H1 (cell line): Measurements from ENCODE around the gene DTX4. TPM values are rescaled to one million over a fixed set of nuclear protein-coding genes. Genes with fewer than 3 reads are reported as not detected.

Experiments used
- CTCF ChIA-PET: fragments of 300-600 bp; sonication (Branson Sonifier 250); formaldehyde crosslinking; loops from one replicate; lab custom pipeline; 2021; ENCODE audit not compliant: partially characterized antibody; lab: Charles Lee
- POLR2A ChIA-PET: fragments of 300-600 bp; sonication (Branson Sonifier 250); formaldehyde crosslinking; loops from one replicate; lab custom pipeline; 2021; ENCODE audit warnings: inconsistent platforms; ENCODE audit not compliant: partially characterized antibody; lab: Charles Lee
- DNase-seq, 2 experiments: peaks; one replicate each; pipeline versions ENCODE4 v3.0.0 to v3.0.0-alpha.2; 2010 to 2022; ENCODE audit warnings: low spot score in 2 of 2, low read depth in 1 of 2, mixed read lengths in 1 of 2
- FAIRE-seq: peaks from 2 replicates; lab custom pipeline; 2011; peaks lifted over from hg19 to GRCh38; lab: Jason Lieb, UNC
- H2AFZ ChIP-seq: 2 replicates; pipeline ENCODE4 v1.8.1; 2012; ENCODE audit warnings: low read length, inconsistent platforms
- H2AK5ac ChIP-seq: 2 replicates; pipeline ENCODE4 v1.6.1; 2013; ENCODE audit warnings: low read depth, low read length
- H2BK120ac ChIP-seq: replicated peaks from 2 replicates; pipeline ENCODE3; 2013; ENCODE audit warnings: low read depth, low read length, inconsistent platforms
- H2BK12ac ChIP-seq: 2 replicates; pipeline ENCODE4 v1.6.1; 2013; ENCODE audit warnings: low read depth, low read length
- H2BK15ac ChIP-seq: 2 replicates; pipeline ENCODE4 v1.6.1; 2013; ENCODE audit warnings: low read length
- H2BK20ac ChIP-seq: 2 replicates; pipeline ENCODE4 v1.6.1; 2013; ENCODE audit warnings: low read length
- H2BK5ac ChIP-seq: 2 replicates; pipeline ENCODE4 v1.6.1; 2013; ENCODE audit warnings: low read depth, low read length
- H3K14ac ChIP-seq: 2 replicates; pipeline ENCODE4 v1.6.1; 2013; ENCODE audit warnings: inconsistent platforms; ENCODE audit not compliant: insufficient read length
- H3K18ac ChIP-seq: 2 replicates; pipeline ENCODE4 v1.6.1; 2013; ENCODE audit warnings: low read length; ENCODE audit errors: extremely low read depth
- H3K23ac ChIP-seq: 2 replicates; pipeline ENCODE4 v1.6.1; 2013; ENCODE audit warnings: inconsistent platforms; ENCODE audit not compliant: insufficient read length
- H3K23me2 ChIP-seq: 2 replicates; pipeline ENCODE4 v1.6.1; 2013; ENCODE audit warnings: low read depth, low read length
- H3K27ac ChIP-seq: 2 replicates; pipeline ENCODE4 v1.6.1; 2011; ENCODE audit warnings: low read depth, low read length, inconsistent platforms
- H3K27me3 ChIP-seq, 4 experiments: replicated peaks in 1 of 4; 1 replicate in 1 of 4; 2 replicates in 3 of 4; pipeline versions ENCODE4 v1.6.1 to v1.8.1; 2011 to 2013; ENCODE audit warnings: low read length in 3 of 4, mild to moderate bottlenecking in 3 of 4, inconsistent platforms in 2 of 4, mixed read lengths in 2 of 4, moderate library complexity in 1 of 4; ENCODE audit not compliant: control insufficient read depth in 3 of 4, insufficient read depth in 3 of 4; ENCODE audit errors: extremely low read depth in 1 of 4
- H3K36me3 ChIP-seq, 4 experiments: 2 replicates each; pipeline versions ENCODE4 v1.6.1 to v1.8.1; 2011 to 2013; ENCODE audit warnings: mild to moderate bottlenecking in 4 of 4, low read length in 3 of 4, moderate library complexity in 2 of 4, control low read depth in 1 of 4, inconsistent platforms in 1 of 4; ENCODE audit not compliant: insufficient read depth in 4 of 4, control insufficient read depth in 2 of 4
- H3K4ac ChIP-seq: replicated peaks from 2 replicates; pipeline ENCODE3; 2013; ENCODE audit warnings: low read length, low read depth, mixed read lengths, inconsistent platforms; ENCODE audit not compliant: insufficient read length
- H3K4me1 ChIP-seq, 4 experiments: replicated peaks in 1 of 4; 1 replicate in 1 of 4; 2 replicates in 3 of 4; pipeline versions ENCODE4 v1.6.1 to v1.8.1; 2011 to 2013; ENCODE audit warnings: low read length in 3 of 4, inconsistent platforms in 2 of 4, mixed read lengths in 1 of 4; ENCODE audit not compliant: insufficient read depth in 4 of 4, control insufficient read depth in 3 of 4
- H3K4me2 ChIP-seq, 2 experiments: 2 replicates each; pipeline versions ENCODE4 v1.6.1 to v1.8.1; 2011 to 2013; ENCODE audit warnings: low read depth in 2 of 2, low read length in 2 of 2, control low read depth in 1 of 2, inconsistent platforms in 1 of 2, mild to moderate bottlenecking in 1 of 2; ENCODE audit not compliant: insufficient read depth in 1 of 2
- H3K4me3 ChIP-seq, 4 experiments: fragments of 200-600, 300-600 bp in 1 of 4; sonication (generic), shearing (Covaris generic), sonication (Bioruptor Twin) in 1 of 4; 2 replicates each; pipeline versions ENCODE4 v1.5.1 to v1.8.1; 2011 to 2016; ENCODE audit warnings: low read length in 4 of 4, low read depth in 3 of 4, control low read depth in 2 of 4, inconsistent platforms in 2 of 4, mild to moderate bottlenecking in 2 of 4, mixed read lengths in 1 of 4, moderate library complexity in 1 of 4; ENCODE audit not compliant: insufficient read depth in 2 of 4; ENCODE audit errors: extremely low read depth in 1 of 4
- H3K56ac ChIP-seq: replicated peaks from 2 replicates; pipeline ENCODE3; 2013; ENCODE audit warnings: low read depth, mild to moderate bottlenecking, mixed read lengths, low read length, inconsistent platforms; ENCODE audit not compliant: insufficient read length
- H3K79me1 ChIP-seq: 2 replicates; pipeline ENCODE4 v1.6.1; 2013; ENCODE audit warnings: low read depth, low read length, control low read depth
- H3K79me2 ChIP-seq, 2 experiments: 2 replicates each; pipeline versions ENCODE4 v1.6.1 to v1.8.1; 2012 to 2013; ENCODE audit warnings: low read length in 2 of 2, mild to moderate bottlenecking in 2 of 2, inconsistent platforms in 1 of 2; ENCODE audit not compliant: insufficient read depth in 2 of 2, control insufficient read depth in 1 of 2
- H3K9ac ChIP-seq, 4 experiments: replicated peaks in 1 of 4; 1 replicate in 1 of 4; 2 replicates in 3 of 4; pipeline versions ENCODE4 v1.6.1 to v1.8.1; 2011 to 2013; ENCODE audit warnings: low read depth in 3 of 4, low read length in 3 of 4, control low read depth in 2 of 4, mild to moderate bottlenecking in 2 of 4, moderate library complexity in 2 of 4, inconsistent platforms in 1 of 4; ENCODE audit errors: extremely low read depth in 1 of 4
- H3K9me3 ChIP-seq, 2 experiments: 2 replicates each; pipeline versions ENCODE4 v1.6.1 to v1.8.1; 2012 to 2013; ENCODE audit warnings: mild to moderate bottlenecking in 2 of 2, moderate library complexity in 2 of 2, control low read depth in 1 of 2, inconsistent platforms in 1 of 2, low read depth in 1 of 2, low read length in 1 of 2, mixed read lengths in 1 of 2; ENCODE audit not compliant: insufficient read depth in 2 of 2
- H4K20me1 ChIP-seq, 2 experiments: replicated peaks in 1 of 2; 2 replicates each; pipeline versions ENCODE3 to v1.8.1; 2011 to 2013; ENCODE audit warnings: inconsistent platforms in 2 of 2, low read length in 2 of 2, mild to moderate bottlenecking in 1 of 2; ENCODE audit not compliant: insufficient read depth in 2 of 2, control insufficient read depth in 1 of 2
- H4K5ac ChIP-seq: 2 replicates; pipeline ENCODE4 v1.6.1; 2013; ENCODE audit warnings: low read length, low read depth, mixed read lengths, inconsistent platforms; ENCODE audit not compliant: insufficient read length
- H4K8ac ChIP-seq: 2 replicates; pipeline ENCODE4 v1.8.0; 2013; ENCODE audit warnings: mild to moderate bottlenecking, moderate library complexity, low read length, inconsistent platforms; ENCODE audit not compliant: insufficient read depth; ENCODE audit errors: extremely low read depth
- H4K91ac ChIP-seq: replicated peaks from 2 replicates; pipeline ENCODE3; 2013; ENCODE audit warnings: low read length, mixed read lengths, inconsistent platforms; ENCODE audit not compliant: insufficient read length
- TEAD4 ChIP-seq: IDR thresholded peaks from 2 replicates; pipeline ENCODE4 v1.6.1; 2012; ENCODE audit warnings: low read depth, low read length, inconsistent platforms, mixed read lengths
- WGBS, 2 experiments: shearing (Covaris generic) in 1 of 2; methylation state at CpG; one replicate each; pipeline versions ENCODE4 v1.1.6 to v1.1.7; 2013 to 2015; ENCODE audit warnings: low lambda C conversion rate in 2 of 2, mixed read lengths in 2 of 2, inconsistent platforms in 1 of 2, low coverage in 1 of 2, missing lambda C conversion rate in 1 of 2; ENCODE audit not compliant: insufficient replicate concordance in 2 of 2, insufficient coverage in 1 of 2, insufficient read length in 1 of 2; ENCODE audit errors: extremely low coverage in 1 of 2, missing lambda C conversion rate in 1 of 2; 5-methylcytosine and 5-hydroxymethylcytosine counted together
- polyA plus RNA-seq, 7 experiments: library from polyadenylated mRNA; depleted of rRNA in 3 of 7; stranded (reverse) in 5 of 7; unstranded in 2 of 7; fragments of >200 nt in 5 of 7; fragments of 200-250 nt in 2 of 7; gene quantifications; 1 replicate in 5 of 7; 2 replicates in 1 of 7; 4 replicates in 1 of 7; pipeline versions ENCODE4 v1.2.1 to v1.2.3, GENCODE V29; 2011 to 2013; ENCODE audit warnings: missing spikeins in 2 of 7, mixed read lengths in 2 of 7
- total RNA-seq: library from RNA; stranded (reverse); fragmentation: NEBNext Ultra II Directional; extraction: Animal tissue kit (Norgen Biotek cat#: 25700); gene quantifications from 2 replicates; pipeline ENCODE4 v1.2.1, GENCODE V29; 2021

DTX4 gene
- total and polyA plus RNA-seq, 2 of the 8 experiments (the other 6 are each of a cell fraction or from before 2014, with no cell fraction given): 5.1 to 18.8 TPM

- no peak for FAIRE-seq
- CTCF ChIA-PET: interaction anchor here (0.8 to 9.5 kb wide), 16 partner anchors 8 to 244 kb away, joined by 3 to 201 read pairs (median 6); partner anchors contain the start of gene DTX4
Observed at GRCh38 chr11:59187035-59187434, 15.1 kb downstream of the DTX4 start.

More at GRCh38 chr11:59187035-59187434, 15.1 kb downstream of the DTX4 start:
- Histone ChIP-seq H3K79me2 (0 out of 4 replicates have a peak, but pooled peaks cover 0 to 8% of the 10 kb centered on the region in 2 experiments), H3K27me3 (no peaks in the 10 kb centered on the region), H2BK5ac (no peak overlapping the region), H2BK20ac (no peak overlapping the region), H3K23ac (no peak overlapping the region), H3K36me3 (peaks cover 4 to 37% (median 19%) of the 10 kb centered on the region in 4 experiments; a peak in 6 of 8 replicates), H2BK15ac (no peak overlapping the region), H4K20me1 (peaks cover 2 to 3% of the 10 kb centered on the region in 2 experiments), H3K18ac (no peak overlapping the region), H3K4me2 (no peak overlapping the region), H4K8ac (no peak overlapping the region), H2BK120ac (no peak overlapping the region), H3K4me3 (no peak overlapping the region), H4K5ac (no peak overlapping the region), H2AK5ac (no peak overlapping the region), H3K4ac (no peak overlapping the region), H3K9me3 (no peaks in the 10 kb centered on the region), H3K56ac (no peak overlapping the region), H3K4me1 (peaks cover 0 to 4% (median 0%) of the 10 kb centered on the region in 4 experiments; a peak in 2 of 7 replicates), H2AFZ (no peak overlapping the region), H3K14ac (no peak overlapping the region), H3K79me1 (peaks cover 2% of the 10 kb centered on the region; the same call in 1 of the 2 replicates), H2BK12ac (no peak overlapping the region), H3K27ac (no peak overlapping the region), H3K23me2 (no peaks in the 10 kb centered on the region), H4K91ac (no peak overlapping the region), H3K9ac (no peak overlapping the region)
- POLR2A ChIA-PET: interaction anchor here (1.3 to 9.4 kb wide), 2 partner anchors 14 to 16 kb away, joined by 3 to 79 read pairs; partner anchors contain the start of gene DTX4
- TF ChIP-seq TEAD4: no peak
- 91% methylated on average over 3 of the region's 3 CpGs; no CpG with 5 or more reads in 1 of the 2 experiments for WGBS, 2 experiments
- no peak for DNase-seq
